GM12878 (cell line): ENCODE results near the gene PLSCR4. TPM values are rescaled to one million over a fixed set of nuclear protein-coding genes. Genes with fewer than 3 reads are reported as not detected.

Experiments
- BCL11A ChIP-seq: IDR thresholded peaks from 2 replicates; pipeline ENCODE4 v1.6.1; 2011; ENCODE audit warnings: low read depth, low read length
- RUNX3 ChIP-seq: IDR thresholded peaks from 2 replicates; pipeline ENCODE4 v1.6.1; 2012; ENCODE audit warnings: low read length, inconsistent platforms
- polyA plus RNA-seq, 11 experiments: library from polyadenylated mRNA; depleted of rRNA in 4 of 11; unstranded in 6 of 11; stranded (reverse) in 5 of 11; fragments of >200 nt; fragmentation: Nextera tagmentation in 4 of 11; fragmentation: Illumina TruSeq in 1 of 11; extraction: Ambion mirVana in 4 of 11; extraction: Trizol in 1 of 11; gene quantifications; 1 replicate in 1 of 11; 2 replicates in 10 of 11; pipeline versions ENCODE4 v1.2.1 to v1.2.3, GENCODE V29; 2011 to 2016; ENCODE audit warnings: inconsistent platforms in 2 of 11, missing spikeins in 2 of 11, low read depth in 1 of 11
- total RNA-seq, 4 experiments: library from RNA; depleted of rRNA in 3 of 4; stranded (reverse); fragments of >200 nt in 3 of 4; fragmentation: Illumina TruSeq in 1 of 4; extraction: Trizol in 1 of 4; gene quantifications; 2 replicates each; pipeline versions ENCODE4 v1.2.1 to v1.2.3, GENCODE V29; 2013 to 2021
- TF ChIP-seq, protein P1 (sequence below): IDR thresholded peaks from 2 replicates; pipeline ENCODE4 v1.6.1; 2011; ENCODE audit warnings: low read depth, low read length, improper control_type of control experiment, borderline replicate concordance
- TF ChIP-seq, protein P2 (sequence below): IDR thresholded peaks from 2 replicates; pipeline ENCODE4 v1.6.1; 2012; ENCODE audit warnings: improper control_type of control experiment, low read depth, low read length; ENCODE audit not compliant: insufficient replicate concordance

Gene PLSCR4
- total and polyA plus RNA-seq, 10 of the 15 experiments (the other 5 are each of a cell fraction or from before 2014, with no cell fraction given): 0.02 TPM; not detected in 9

DNA sequence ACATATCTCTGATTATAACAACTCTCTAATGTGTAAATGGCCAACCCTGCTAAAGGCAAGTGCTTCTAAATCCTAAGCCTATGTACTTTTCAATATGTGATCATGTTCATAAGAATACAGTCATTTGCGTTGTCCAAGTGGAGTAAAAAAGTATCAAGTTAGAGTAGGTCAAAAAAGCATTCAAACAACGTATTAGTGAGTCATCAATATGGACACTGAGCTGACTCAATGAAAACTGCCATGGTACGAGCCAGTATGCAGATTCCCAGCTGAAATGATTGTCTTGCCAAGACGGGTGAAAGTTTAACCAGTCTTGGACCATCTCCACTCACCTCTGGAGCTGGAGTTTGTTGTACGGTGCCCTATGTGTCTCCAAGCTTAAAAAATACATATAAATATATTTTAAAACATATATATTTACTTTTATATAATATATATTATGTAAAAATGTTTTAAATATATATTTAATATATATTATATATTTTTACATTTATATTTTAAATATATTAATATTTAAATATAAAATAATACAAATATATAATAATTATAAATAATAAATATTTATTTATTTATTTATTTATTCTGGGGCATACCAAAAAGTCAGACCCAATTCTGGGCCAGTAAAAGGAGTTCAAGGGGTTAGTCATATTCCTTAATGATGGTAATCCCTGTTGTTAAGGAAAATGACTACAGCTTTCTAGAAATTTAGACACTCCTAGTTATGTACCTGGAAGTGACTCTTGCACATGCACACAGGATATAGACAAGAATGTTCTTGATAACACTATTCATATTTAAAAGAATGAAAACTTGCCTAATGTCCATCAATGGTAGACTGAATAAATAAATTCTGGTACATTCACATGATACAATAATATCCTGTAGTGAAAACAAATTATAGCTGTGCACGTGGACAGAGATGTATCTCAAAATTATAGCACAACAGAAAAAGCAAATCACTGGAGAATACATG, 27.2 kb downstream of the PLSCR4 start (continued):
- TF ChIP-seq, protein P1, sequence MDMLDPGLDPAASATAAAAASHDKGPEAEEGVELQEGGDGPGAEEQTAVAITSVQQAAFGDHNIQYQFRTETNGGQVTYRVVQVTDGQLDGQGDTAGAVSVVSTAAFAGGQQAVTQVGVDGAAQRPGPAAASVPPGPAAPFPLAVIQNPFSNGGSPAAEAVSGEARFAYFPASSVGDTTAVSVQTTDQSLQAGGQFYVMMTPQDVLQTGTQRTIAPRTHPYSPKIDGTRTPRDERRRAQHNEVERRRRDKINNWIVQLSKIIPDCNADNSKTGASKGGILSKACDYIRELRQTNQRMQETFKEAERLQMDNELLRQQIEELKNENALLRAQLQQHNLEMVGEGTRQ: no peak
- TF ChIP-seq RUNX3 (no peak), BCL11A (no peak)
- TF ChIP-seq, protein P2, sequence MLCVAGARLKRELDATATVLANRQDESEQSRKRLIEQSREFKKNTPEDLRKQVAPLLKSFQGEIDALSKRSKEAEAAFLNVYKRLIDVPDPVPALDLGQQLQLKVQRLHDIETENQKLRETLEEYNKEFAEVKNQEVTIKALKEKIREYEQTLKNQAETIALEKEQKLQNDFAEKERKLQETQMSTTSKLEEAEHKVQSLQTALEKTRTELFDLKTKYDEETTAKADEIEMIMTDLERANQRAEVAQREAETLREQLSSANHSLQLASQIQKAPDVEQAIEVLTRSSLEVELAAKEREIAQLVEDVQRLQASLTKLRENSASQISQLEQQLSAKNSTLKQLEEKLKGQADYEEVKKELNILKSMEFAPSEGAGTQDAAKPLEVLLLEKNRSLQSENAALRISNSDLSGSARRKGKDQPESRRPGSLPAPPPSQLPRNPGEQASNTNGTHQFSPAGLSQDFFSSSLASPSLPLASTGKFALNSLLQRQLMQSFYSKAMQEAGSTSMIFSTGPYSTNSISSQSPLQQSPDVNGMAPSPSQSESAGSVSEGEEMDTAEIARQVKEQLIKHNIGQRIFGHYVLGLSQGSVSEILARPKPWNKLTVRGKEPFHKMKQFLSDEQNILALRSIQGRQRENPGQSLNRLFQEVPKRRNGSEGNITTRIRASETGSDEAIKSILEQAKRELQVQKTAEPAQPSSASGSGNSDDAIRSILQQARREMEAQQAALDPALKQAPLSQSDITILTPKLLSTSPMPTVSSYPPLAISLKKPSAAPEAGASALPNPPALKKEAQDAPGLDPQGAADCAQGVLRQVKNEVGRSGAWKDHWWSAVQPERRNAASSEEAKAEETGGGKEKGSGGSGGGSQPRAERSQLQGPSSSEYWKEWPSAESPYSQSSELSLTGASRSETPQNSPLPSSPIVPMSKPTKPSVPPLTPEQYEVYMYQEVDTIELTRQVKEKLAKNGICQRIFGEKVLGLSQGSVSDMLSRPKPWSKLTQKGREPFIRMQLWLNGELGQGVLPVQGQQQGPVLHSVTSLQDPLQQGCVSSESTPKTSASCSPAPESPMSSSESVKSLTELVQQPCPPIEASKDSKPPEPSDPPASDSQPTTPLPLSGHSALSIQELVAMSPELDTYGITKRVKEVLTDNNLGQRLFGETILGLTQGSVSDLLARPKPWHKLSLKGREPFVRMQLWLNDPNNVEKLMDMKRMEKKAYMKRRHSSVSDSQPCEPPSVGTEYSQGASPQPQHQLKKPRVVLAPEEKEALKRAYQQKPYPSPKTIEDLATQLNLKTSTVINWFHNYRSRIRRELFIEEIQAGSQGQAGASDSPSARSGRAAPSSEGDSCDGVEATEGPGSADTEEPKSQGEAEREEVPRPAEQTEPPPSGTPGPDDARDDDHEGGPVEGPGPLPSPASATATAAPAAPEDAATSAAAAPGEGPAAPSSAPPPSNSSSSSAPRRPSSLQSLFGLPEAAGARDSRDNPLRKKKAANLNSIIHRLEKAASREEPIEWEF: no peak
- TF ChIP-seq, all 136 proteins: peak for 0
